ENCODE measurements around the gene RDH5. TPM values are rescaled to one million over a fixed set of nuclear protein-coding genes. Genes with fewer than 3 reads are reported as not detected.
"Not testable (repeated sequence)": the region's sequence is repeated elsewhere in the genome, so short reads cannot be mapped to it uniquely, and the experiment has no call there.

The RDH5 gene
- total RNA-seq, 1 experiment from 2014 or later: 6.0 TPM

DNA sequence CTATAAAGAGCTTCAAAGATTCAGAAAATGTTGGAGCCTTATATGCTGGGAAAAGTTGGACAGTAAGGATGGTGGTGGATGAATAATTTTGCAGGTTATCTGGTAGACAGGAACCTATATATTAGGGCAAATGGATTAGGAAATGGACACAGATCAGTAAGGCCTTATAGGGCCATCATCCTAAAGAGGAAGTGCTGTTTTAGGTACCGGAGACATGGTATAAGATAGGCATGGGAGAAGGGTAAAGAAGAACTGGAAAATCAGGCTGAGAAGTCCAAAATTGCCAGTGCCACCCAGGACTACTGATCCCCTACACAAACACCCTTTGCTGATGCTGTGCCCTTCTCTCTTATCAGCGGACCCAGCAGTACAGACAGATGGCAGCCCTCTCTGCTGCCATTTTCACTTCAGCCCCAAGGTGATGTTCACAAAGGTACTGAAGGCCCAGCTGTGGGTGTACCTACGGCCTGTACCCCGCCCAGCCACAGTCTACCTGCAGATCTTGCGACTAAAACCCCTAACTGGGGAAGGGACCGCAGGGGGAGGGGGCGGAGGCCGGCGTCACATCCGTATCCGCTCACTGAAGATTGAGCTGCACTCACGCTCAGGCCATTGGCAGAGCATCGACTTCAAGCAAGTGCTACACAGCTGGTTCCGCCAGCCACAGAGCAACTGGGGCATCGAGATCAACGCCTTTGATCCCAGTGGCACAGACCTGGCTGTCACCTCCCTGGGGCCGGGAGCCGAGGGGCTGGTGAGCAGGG, 28.2 kb downstream of the RDH5 start:
- H3K4me1 ChIP-seq: peaks cover 11% of the 10 kb centered on the region
- intact Hi-C loops (cut with micrococcal nuclease; ENCODE audit: unreplicated experiment): loop anchor here (10.0 kb wide), 1 partner anchor 366 kb away; the partner anchor contains the start of genes RPL41 and ZC3H10
- H3K4me1 Mint-ChIP-seq (ENCODE audit: low read depth, unreplicated experiment): peaks cover 9% of the 10 kb centered on the region
- no peaks in the 10 kb centered on the region for H3K27me3 Mint-ChIP-seq (ENCODE audit: insufficient read depth, unreplicated experiment)
- no peaks in the 10 kb centered on the region for H3K9me3 Mint-ChIP-seq (ENCODE audit: unreplicated experiment)
- DNase-seq: no peak
- H3K27me3 ChIP-seq (replicated peaks; ENCODE audit: control insufficient read depth, insufficient read depth, low read length): no peaks in the 10 kb centered on the region
- peaks cover 2% of the 10 kb centered on the region for H3K36me3 ChIP-seq (ENCODE audit: control insufficient read depth, insufficient read depth, low read length)
- H3K4me3 Mint-ChIP-seq (ENCODE audit: unreplicated experiment): no peak overlapping the region
- H3K27ac Mint-ChIP-seq (ENCODE audit: unreplicated experiment): no peak overlapping the region
- TF ChIP-seq, protein P1, sequence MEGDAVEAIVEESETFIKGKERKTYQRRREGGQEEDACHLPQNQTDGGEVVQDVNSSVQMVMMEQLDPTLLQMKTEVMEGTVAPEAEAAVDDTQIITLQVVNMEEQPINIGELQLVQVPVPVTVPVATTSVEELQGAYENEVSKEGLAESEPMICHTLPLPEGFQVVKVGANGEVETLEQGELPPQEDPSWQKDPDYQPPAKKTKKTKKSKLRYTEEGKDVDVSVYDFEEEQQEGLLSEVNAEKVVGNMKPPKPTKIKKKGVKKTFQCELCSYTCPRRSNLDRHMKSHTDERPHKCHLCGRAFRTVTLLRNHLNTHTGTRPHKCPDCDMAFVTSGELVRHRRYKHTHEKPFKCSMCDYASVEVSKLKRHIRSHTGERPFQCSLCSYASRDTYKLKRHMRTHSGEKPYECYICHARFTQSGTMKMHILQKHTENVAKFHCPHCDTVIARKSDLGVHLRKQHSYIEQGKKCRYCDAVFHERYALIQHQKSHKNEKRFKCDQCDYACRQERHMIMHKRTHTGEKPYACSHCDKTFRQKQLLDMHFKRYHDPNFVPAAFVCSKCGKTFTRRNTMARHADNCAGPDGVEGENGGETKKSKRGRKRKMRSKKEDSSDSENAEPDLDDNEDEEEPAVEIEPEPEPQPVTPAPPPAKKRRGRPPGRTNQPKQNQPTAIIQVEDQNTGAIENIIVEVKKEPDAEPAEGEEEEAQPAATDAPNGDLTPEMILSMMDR (IDR thresholded peaks at IDR 0.05; ENCODE audit: insufficient read depth in 1 of 2, low read depth in 1 of 2, low read length in 1 of 2, severe bottlenecking in 1 of 2, unreplicated experiment in 1 of 2): no peak
- no peaks in the 10 kb centered on the region for H3K9me3 ChIP-seq
- ChIA-PET CTCF (interaction anchor here (1.4 to 2.0 kb wide), 2 partner anchors 10 to 11 kb away, joined by 4 to 6 read pairs; no protein-coding TSS in a partner anchor), POLR2A (no interaction called here)
- no peak overlapping the region for H3K4me3 ChIP-seq (ENCODE audit: low read depth, low read length)
- no TSS peak for BruUV-seq (replicated peaks)
- peaks cover 33% of the 10 kb centered on the region for H3K36me3 Mint-ChIP-seq (ENCODE audit: insufficient read depth, unreplicated experiment)

DNA sequence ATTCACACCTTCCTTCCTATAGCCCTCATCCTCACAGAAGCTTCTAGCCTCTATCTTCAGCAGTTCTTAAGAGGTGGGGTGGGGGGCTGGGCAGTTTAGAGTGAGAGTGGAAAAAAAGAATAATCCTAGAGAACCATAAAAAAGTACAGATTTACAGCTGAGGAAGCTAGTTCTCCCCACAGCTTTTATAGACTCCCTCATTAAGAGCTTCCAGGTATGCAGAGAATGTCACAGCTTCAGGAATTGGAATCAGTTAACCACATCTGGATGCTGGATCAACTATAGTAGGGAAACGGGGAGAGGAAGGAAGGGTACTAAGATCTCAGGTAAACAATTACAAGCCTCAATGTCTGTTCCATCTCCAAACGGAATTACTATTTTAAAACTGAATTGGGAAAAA, 35.1 kb downstream of the RDH5 start:
- H3K9me3 ChIP-seq: no peaks in the 10 kb centered on the region
- TF ChIP-seq, protein P1 (IDR thresholded peaks at IDR 0.05; ENCODE audit: insufficient read depth in 1 of 2, low read depth in 1 of 2, low read length in 1 of 2, severe bottlenecking in 1 of 2, unreplicated experiment in 1 of 2): no peak
- CTCF ChIA-PET: interaction anchor here (0.6 to 1.2 kb wide), 2 partner anchors 18 to 349 kb away, joined by 3 to 4 read pairs; no protein-coding TSS in a partner anchor
- no peak overlapping the region for H3K27ac Mint-ChIP-seq (ENCODE audit: unreplicated experiment)
- no TSS peak for BruUV-seq (replicated peaks)
- no peaks in the 10 kb centered on the region for H3K9me3 Mint-ChIP-seq (ENCODE audit: unreplicated experiment)
- H3K36me3 ChIP-seq (ENCODE audit: control insufficient read depth, insufficient read depth, low read length): peaks cover 4% of the 10 kb centered on the region
- POLR2A ChIA-PET: no interaction called here
- no peak for DNase-seq
- H3K27me3 ChIP-seq (replicated peaks; ENCODE audit: control insufficient read depth, insufficient read depth, low read length): no peaks in the 10 kb centered on the region
- no peak overlapping the region for H3K4me3 Mint-ChIP-seq (ENCODE audit: unreplicated experiment)
- intact Hi-C loops (cut with micrococcal nuclease; ENCODE audit: unreplicated experiment): no loop called here
- H3K27me3 Mint-ChIP-seq (ENCODE audit: insufficient read depth, unreplicated experiment): no peaks in the 10 kb centered on the region
- H3K36me3 Mint-ChIP-seq (ENCODE audit: insufficient read depth, unreplicated experiment): peaks cover 85% of the 10 kb centered on the region
- H3K4me1 ChIP-seq: no peaks in the 10 kb centered on the region
- no peak overlapping the region for H3K4me3 ChIP-seq (ENCODE audit: low read depth, low read length)
- no peaks in the 10 kb centered on the region for H3K4me1 Mint-ChIP-seq (ENCODE audit: low read depth, unreplicated experiment)

DNA sequence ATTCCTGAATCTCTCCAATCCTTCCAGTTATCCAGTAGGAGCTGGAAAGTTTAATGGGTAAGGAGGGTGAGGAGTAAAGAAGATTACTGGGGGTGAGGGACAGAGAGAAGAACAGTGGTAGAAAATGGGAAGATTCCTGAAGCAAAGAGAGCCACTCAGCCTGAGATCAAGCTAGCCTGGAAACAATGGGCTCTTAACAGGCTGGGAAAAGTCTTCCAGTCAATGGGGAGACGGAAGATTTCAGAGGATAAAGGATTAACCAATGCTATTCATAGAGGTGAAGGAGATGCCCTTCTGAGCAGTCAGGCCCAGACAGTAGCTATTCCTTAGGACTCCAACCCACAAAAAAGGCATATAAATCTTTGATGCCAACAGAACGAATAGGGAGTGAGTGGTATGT, 37.5 kb downstream of the RDH5 start:
- no peak overlapping the region for H3K4me3 Mint-ChIP-seq (ENCODE audit: unreplicated experiment)
- Histone ChIP-seq H3K9me3 (no peaks in the 10 kb centered on the region), H3K27me3 (replicated peaks; ENCODE audit: control insufficient read depth, insufficient read depth, low read length) (no peaks in the 10 kb centered on the region), H3K36me3 (ENCODE audit: control insufficient read depth, insufficient read depth, low read length) (peaks cover 4% of the 10 kb centered on the region), H3K4me1 (no peaks in the 10 kb centered on the region), H3K4me3 (ENCODE audit: low read depth, low read length) (no peak overlapping the region)
- no peak overlapping the region for H3K27ac Mint-ChIP-seq (ENCODE audit: unreplicated experiment)
- POLR2A ChIA-PET: no interaction called here
- H3K9me3 Mint-ChIP-seq (ENCODE audit: unreplicated experiment): no peaks in the 10 kb centered on the region
- CTCF ChIA-PET: no interaction called here
- H3K36me3 Mint-ChIP-seq (ENCODE audit: insufficient read depth, unreplicated experiment): peaks cover 89% of the 10 kb centered on the region
- BruUV-seq (replicated peaks): no TSS peak
- H3K27me3 Mint-ChIP-seq (ENCODE audit: insufficient read depth, unreplicated experiment): no peaks in the 10 kb centered on the region
- intact Hi-C loops (cut with micrococcal nuclease; ENCODE audit: unreplicated experiment): no loop called here
- no peaks in the 10 kb centered on the region for H3K4me1 Mint-ChIP-seq (ENCODE audit: low read depth, unreplicated experiment)
- no peak for DNase-seq
- TF ChIP-seq, protein P1 (IDR thresholded peaks at IDR 0.05; ENCODE audit: insufficient read depth in 1 of 2, low read depth in 1 of 2, low read length in 1 of 2, severe bottlenecking in 1 of 2, unreplicated experiment in 1 of 2): no peak

DNA sequence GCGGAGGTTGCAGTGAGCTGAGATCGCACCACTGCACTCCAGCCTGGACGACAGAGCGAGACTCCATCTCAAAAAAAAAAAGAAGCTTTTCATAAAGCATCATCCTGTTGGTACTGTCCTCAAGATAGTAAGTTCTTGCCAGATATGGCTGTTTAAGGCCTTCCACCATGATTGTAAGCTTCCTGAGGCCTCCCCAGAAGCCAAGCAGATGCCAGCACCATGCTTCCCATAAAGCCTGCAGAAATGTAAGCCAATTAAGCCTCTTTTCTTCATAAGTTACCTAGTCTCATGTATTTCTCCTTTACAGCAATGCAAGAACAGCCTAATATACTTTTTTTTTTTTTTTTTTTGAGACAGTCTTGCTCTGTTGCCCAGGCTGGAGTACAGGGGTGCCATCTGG, 38.4 kb downstream of the RDH5 start:
- POLR2A ChIA-PET; H3K36me3 ChIP-seq (ENCODE audit: control insufficient read depth, insufficient read depth, low read length); H3K4me3 Mint-ChIP-seq (ENCODE audit: unreplicated experiment); H3K9me3 ChIP-seq; BruUV-seq (replicated peaks); intact Hi-C loops (cut with micrococcal nuclease; ENCODE audit: unreplicated experiment); CTCF ChIA-PET; H3K27me3 Mint-ChIP-seq (ENCODE audit: insufficient read depth, unreplicated experiment); H3K4me3 ChIP-seq (ENCODE audit: low read depth, low read length); H3K4me1 ChIP-seq; H3K27me3 ChIP-seq (replicated peaks; ENCODE audit: control insufficient read depth, insufficient read depth, low read length); H3K9me3 Mint-ChIP-seq (ENCODE audit: unreplicated experiment); H3K4me1 Mint-ChIP-seq (ENCODE audit: low read depth, unreplicated experiment); DNase-seq; H3K27ac Mint-ChIP-seq (ENCODE audit: unreplicated experiment): not testable (repeated sequence)
- H3K36me3 Mint-ChIP-seq (ENCODE audit: insufficient read depth, unreplicated experiment): peaks cover 80% of the 10 kb centered on the region
